Coronary artery (tissue), 2 donors: ENCODE data around the gene ARHGAP45.

Source experiments
- DNase-seq: peaks from one replicate; pipeline ENCODE4 v3.0.0-alpha.2; 2017; ENCODE audit warnings: low spot score
- H3K27ac ChIP-seq, 2 donors: fragments of 200-600 bp; sonication (generic); one replicate each; pipeline ENCODE4 v1.5.1; 2016 to 2019
- H3K4me3 ChIP-seq: fragments of 200-600 bp; sonication (generic); 2 replicates; pipeline ENCODE4 v1.5.1; 2016; ENCODE audit warnings: mild to moderate bottlenecking, moderate library complexity
- CTCF ChIP-seq: fragments of 200-600 bp; sonication (generic); IDR thresholded peaks from one replicate; pipeline ENCODE4 v1.5.1; 2019; ENCODE audit warnings: antibody characterized with exemption

ARHGAP45 gene

GRCh38 chr19:1046836-1047695, 19.9 kb upstream of the ARHGAP45 start:
- TF ChIP-seq CTCF = no peak
- no peak overlapping the region for H3K27ac ChIP-seq
- no peak for DNase-seq
- H3K4me3 ChIP-seq = no peak overlapping the region

GRCh38 chr19:1047696-1048147, 19.2 kb upstream of the ARHGAP45 start:
- H3K27ac ChIP-seq = no peak overlapping the region
- DNase-seq = no peak
- no peak for TF ChIP-seq CTCF
- no peak overlapping the region for H3K4me3 ChIP-seq

- no peak for TF ChIP-seq CTCF
- no peak for DNase-seq
- Histone ChIP-seq H3K27ac (no peak overlapping the region), H3K4me3 (no peak overlapping the region)
Observed at GRCh38 chr19:1049106-1049505, 17.9 kb upstream of the ARHGAP45 start.

- Histone ChIP-seq H3K4me3 (no peak overlapping the region), H3K27ac (no peak overlapping the region)
- no peak for TF ChIP-seq CTCF
- no peak for DNase-seq
Observed at GRCh38 chr19:1049800-1050199, 17.2 kb upstream of the ARHGAP45 start.

GRCh38 chr19:1050989-1051788, 15.8 kb upstream of the ARHGAP45 start:
- Histone ChIP-seq H3K4me3 (no peak overlapping the region), H3K27ac (no peak overlapping the region)
- no peak for DNase-seq
- TF ChIP-seq CTCF = no peak

- DNase-seq = no peak
- no peak for TF ChIP-seq CTCF
- H3K4me3 ChIP-seq = no peak overlapping the region
- H3K27ac ChIP-seq = no peak overlapping the region
Observed at GRCh38 chr19:1051791-1052190, 15.2 kb upstream of the ARHGAP45 start.
